Fibroblast of villous mesenchyme (primary cell): ENCODE results near the gene SLC25A6. TPM values are rescaled to one million over a fixed set of nuclear protein-coding genes. Genes with fewer than 3 reads are reported as not detected.
"Not testable (repeated sequence)": the region's sequence is repeated elsewhere in the genome, so short reads cannot be mapped to it uniquely, and the experiment has no call there.

Experiments
- DNase-seq: peaks from one replicate; pipeline ENCODE4 v3.0.0-alpha.2; 2010; ENCODE audit warnings: low read depth
- H3K4me3 ChIP-seq: 2 replicates; pipeline ENCODE4 v1.5.1; 2011; ENCODE audit warnings: low read depth, mild to moderate bottlenecking, low read length
- CTCF ChIP-seq: IDR thresholded peaks from 2 replicates; pipeline ENCODE4 v1.5.1; 2012; ENCODE audit warnings: low read depth, mild to moderate bottlenecking, low read length; ENCODE audit not compliant: insufficient read depth
- total RNA-seq: library from RNA; depleted of rRNA; stranded (reverse); fragments of >200 nt; gene quantifications from 2 replicates; pipeline ENCODE4 v1.2.3, GENCODE V29; 2012

Gene SLC25A6
- total RNA-seq, 1 donor, result 123 TPM

GRCh38 chrX:1384658-1385252 is 7.2 kb downstream of the SLC25A6 start:
- DNase-seq, result no peak
- no peak for TF ChIP-seq CTCF
- no peak overlapping the region for H3K4me3 ChIP-seq

- DNase-seq, result no peak
- H3K4me3 ChIP-seq, result no peak overlapping the region
- no peak for TF ChIP-seq CTCF
These were observed 11.2 kb downstream of the SLC25A6 start for GRCh38 chrX:1380672-1381233.

- DNase-seq, result no peak
- H3K4me3 ChIP-seq, result no peak overlapping the region
- TF ChIP-seq CTCF, result no peak
These were observed 13.6 kb downstream of the SLC25A6 start for GRCh38 chrX:1378306-1378759.

- DNase-seq, result no peak
- no peak overlapping the region for H3K4me3 ChIP-seq
- TF ChIP-seq CTCF, result no peak
These were observed 23.6 kb downstream of the SLC25A6 start for GRCh38 chrX:1368385-1368698.

- not testable (repeated sequence) for H3K4me3 ChIP-seq
These were observed 25.6 kb downstream of the SLC25A6 start for GRCh38 chrX:1366363-1366762.

GRCh38 chrX:1361910-1362309 is 30.0 kb downstream of the SLC25A6 start:
- DNase-seq, result no peak
- no peak overlapping the region for H3K4me3 ChIP-seq
- TF ChIP-seq CTCF, result no peak

More at GRCh38 chrX:1366363-1366762, 25.6 kb downstream of the SLC25A6 start:
- not testable (repeated sequence) for DNase-seq

- H3K4me3 ChIP-seq, result no peak overlapping the region
- no peak for TF ChIP-seq CTCF
- no peak for DNase-seq
These were observed 30.6 kb downstream of the SLC25A6 start for GRCh38 chrX:1361275-1361674.
